OCI-LY1 (cell line): Measurements from ENCODE around the gene KIF4A.

Source experiments
- EZH2 ChIP-seq: fragments of 200-600 bp; sonication (generic), shearing (Covaris generic); IDR thresholded peaks from 2 replicates; pipeline ENCODE4 v1.8.0; 2017; ENCODE audit warnings: borderline replicate concordance, mixed run types, mild to moderate bottlenecking, antibody characterized with exemption, low read length, moderate library complexity, mixed read lengths
- TF ChIP-seq, protein P1 (sequence below): fragments of 200-600 bp; sonication (generic), shearing (Covaris generic); IDR thresholded peaks from 2 replicates; pipeline ENCODE4 v1.5.1; 2017; ENCODE audit warnings: mild to moderate bottlenecking, antibody characterized with exemption, low read length, moderate library complexity, mixed read lengths

DNA sequence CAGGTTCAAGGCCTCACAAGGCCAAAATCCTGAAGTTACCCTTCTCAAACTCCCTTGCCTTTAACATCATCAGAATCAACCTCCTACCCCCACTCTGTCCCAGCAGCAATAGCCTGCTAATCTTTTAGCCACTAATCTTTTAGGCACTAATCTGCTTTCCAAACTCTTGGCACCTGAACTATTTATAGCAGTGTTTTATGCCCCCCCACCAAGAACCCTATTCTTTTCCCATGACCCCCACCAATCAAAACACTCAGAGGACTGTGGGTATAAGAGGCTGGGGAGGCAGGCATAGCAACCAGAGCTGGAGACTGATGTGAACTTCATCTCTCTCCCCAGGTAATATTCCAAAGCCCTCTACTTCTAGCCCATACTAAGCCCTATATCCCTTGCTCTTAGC, 21.9 kb upstream of the KIF4A start, which contains the start of gene ARR3:
- no peak for TF ChIP-seq EZH2
- TF ChIP-seq, protein P1, sequence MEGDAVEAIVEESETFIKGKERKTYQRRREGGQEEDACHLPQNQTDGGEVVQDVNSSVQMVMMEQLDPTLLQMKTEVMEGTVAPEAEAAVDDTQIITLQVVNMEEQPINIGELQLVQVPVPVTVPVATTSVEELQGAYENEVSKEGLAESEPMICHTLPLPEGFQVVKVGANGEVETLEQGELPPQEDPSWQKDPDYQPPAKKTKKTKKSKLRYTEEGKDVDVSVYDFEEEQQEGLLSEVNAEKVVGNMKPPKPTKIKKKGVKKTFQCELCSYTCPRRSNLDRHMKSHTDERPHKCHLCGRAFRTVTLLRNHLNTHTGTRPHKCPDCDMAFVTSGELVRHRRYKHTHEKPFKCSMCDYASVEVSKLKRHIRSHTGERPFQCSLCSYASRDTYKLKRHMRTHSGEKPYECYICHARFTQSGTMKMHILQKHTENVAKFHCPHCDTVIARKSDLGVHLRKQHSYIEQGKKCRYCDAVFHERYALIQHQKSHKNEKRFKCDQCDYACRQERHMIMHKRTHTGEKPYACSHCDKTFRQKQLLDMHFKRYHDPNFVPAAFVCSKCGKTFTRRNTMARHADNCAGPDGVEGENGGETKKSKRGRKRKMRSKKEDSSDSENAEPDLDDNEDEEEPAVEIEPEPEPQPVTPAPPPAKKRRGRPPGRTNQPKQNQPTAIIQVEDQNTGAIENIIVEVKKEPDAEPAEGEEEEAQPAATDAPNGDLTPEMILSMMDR = no peak
